Measurements from ENCODE around the gene FREY1.

The FREY1 gene

GRCh38 chr11:45906965-45907611 lies at the start of gene FREY1:
Gene FREY1 (minus strand): TSS chr11:45907271. CDS start chr11:45907245, 26 bp downstream.
- Histone ChIP-seq H3K4me3 (ENCODE audit: low read depth in 1 of 2, low read length in 2 of 2) (no peak within 1 kb of the TSS), H3K27me3 (ENCODE audit: control insufficient read depth in 1 of 2, insufficient read depth in 2 of 2, low read length in 2 of 2) (no peaks in the 10 kb centered on the region), H3K4me1 (ENCODE audit: insufficient read depth, low read length) (no peaks in the 10 kb centered on the region), H3K9me3 (ENCODE audit: low read length) (no peaks in the 10 kb centered on the region), H3K27ac (ENCODE audit: low read depth, low read length) (no peak within 1 kb of the TSS), H3K36me3 (ENCODE audit: insufficient read depth, low read length) (peaks cover 3% of the 10 kb centered on the region), H3K9ac (ENCODE audit: low read length) (no peak within 1 kb of the TSS)

GRCh38 chr11:45949992-45950407 lies 42.9 kb upstream of the FREY1 start:
- no peak overlapping the region for H3K4me3 ChIP-seq (ENCODE audit: low read depth in 1 of 2, low read length in 2 of 2)
- no peak overlapping the region for H3K9ac ChIP-seq (ENCODE audit: low read length)
- H3K9me3 ChIP-seq (ENCODE audit: low read length), result no peaks in the 10 kb centered on the region
- H3K27ac ChIP-seq (ENCODE audit: low read depth, low read length), result no peak overlapping the region
- H3K27me3 ChIP-seq (ENCODE audit: control insufficient read depth in 1 of 2, insufficient read depth in 2 of 2, low read length in 2 of 2), result no peaks in the 10 kb centered on the region
- H3K36me3 ChIP-seq (ENCODE audit: insufficient read depth, low read length), result peaks cover 70% of the 10 kb centered on the region
- no peaks in the 10 kb centered on the region for H3K4me1 ChIP-seq (ENCODE audit: insufficient read depth, low read length)

- H3K9me3 ChIP-seq (ENCODE audit: low read length), result no peaks in the 10 kb centered on the region
- H3K9ac ChIP-seq (ENCODE audit: low read length), result no peak overlapping the region
- no peaks in the 10 kb centered on the region for H3K27me3 ChIP-seq (ENCODE audit: control insufficient read depth in 1 of 2, insufficient read depth in 2 of 2, low read length in 2 of 2)
- H3K4me3 ChIP-seq (ENCODE audit: low read depth in 1 of 2, low read length in 2 of 2), result no peak overlapping the region
- H3K36me3 ChIP-seq (ENCODE audit: insufficient read depth, low read length), result peaks cover 67% of the 10 kb centered on the region
- H3K4me1 ChIP-seq (ENCODE audit: insufficient read depth, low read length), result no peaks in the 10 kb centered on the region
- no peak overlapping the region for H3K27ac ChIP-seq (ENCODE audit: low read depth, low read length)
Observed at GRCh38 chr11:45948356-45948755, 41.3 kb upstream of the FREY1 start.

GRCh38 chr11:45947885-45948284 lies 40.8 kb upstream of the FREY1 start:
- no peaks in the 10 kb centered on the region for H3K27me3 ChIP-seq (ENCODE audit: control insufficient read depth in 1 of 2, insufficient read depth in 2 of 2, low read length in 2 of 2)
- H3K36me3 ChIP-seq (ENCODE audit: insufficient read depth, low read length), result peaks cover 68% of the 10 kb centered on the region
- no peaks in the 10 kb centered on the region for H3K4me1 ChIP-seq (ENCODE audit: insufficient read depth, low read length)
- no peak overlapping the region for H3K9ac ChIP-seq (ENCODE audit: low read length)
- H3K27ac ChIP-seq (ENCODE audit: low read depth, low read length), result no peak overlapping the region
- H3K9me3 ChIP-seq (ENCODE audit: low read length), result no peaks in the 10 kb centered on the region
- H3K4me3 ChIP-seq (ENCODE audit: low read depth in 1 of 2, low read length in 2 of 2), result no peak overlapping the region

- no peaks in the 10 kb centered on the region for H3K4me1 ChIP-seq (ENCODE audit: insufficient read depth, low read length)
- no peaks in the 10 kb centered on the region for H3K27me3 ChIP-seq (ENCODE audit: control insufficient read depth in 1 of 2, insufficient read depth in 2 of 2, low read length in 2 of 2)
- no peak overlapping the region for H3K4me3 ChIP-seq (ENCODE audit: low read depth in 1 of 2, low read length in 2 of 2)
- H3K9ac ChIP-seq (ENCODE audit: low read length), result no peak overlapping the region
- no peak overlapping the region for H3K27ac ChIP-seq (ENCODE audit: low read depth, low read length)
- peaks cover 67% of the 10 kb centered on the region for H3K36me3 ChIP-seq (ENCODE audit: insufficient read depth, low read length)
- no peaks in the 10 kb centered on the region for H3K9me3 ChIP-seq (ENCODE audit: low read length)
Observed at GRCh38 chr11:45945397-45945999, 38.4 kb upstream of the FREY1 start.

- Histone ChIP-seq H3K4me1 (ENCODE audit: insufficient read depth, low read length) (no peaks in the 10 kb centered on the region), H3K9ac (ENCODE audit: low read length) (no peak overlapping the region), H3K27me3 (ENCODE audit: control insufficient read depth in 1 of 2, insufficient read depth in 2 of 2, low read length in 2 of 2) (no peaks in the 10 kb centered on the region), H3K4me3 (ENCODE audit: low read depth in 1 of 2, low read length in 2 of 2) (no peak overlapping the region), H3K27ac (ENCODE audit: low read depth, low read length) (no peak overlapping the region), H3K36me3 (ENCODE audit: insufficient read depth, low read length) (peaks cover 52% of the 10 kb centered on the region), H3K9me3 (ENCODE audit: low read length) (no peaks in the 10 kb centered on the region)
Observed at GRCh38 chr11:45942381-45942780, 35.3 kb upstream of the FREY1 start.

GRCh38 chr11:45941285-45941684 lies 34.2 kb upstream of the FREY1 start:
- H3K9ac ChIP-seq (ENCODE audit: low read length), result no peak overlapping the region
- no peaks in the 10 kb centered on the region for H3K4me1 ChIP-seq (ENCODE audit: insufficient read depth, low read length)
- H3K27me3 ChIP-seq (ENCODE audit: control insufficient read depth in 1 of 2, insufficient read depth in 2 of 2, low read length in 2 of 2), result no peaks in the 10 kb centered on the region
- no peak overlapping the region for H3K27ac ChIP-seq (ENCODE audit: low read depth, low read length)
- H3K4me3 ChIP-seq (ENCODE audit: low read depth in 1 of 2, low read length in 2 of 2), result no peak overlapping the region
- peaks cover 54% of the 10 kb centered on the region for H3K36me3 ChIP-seq (ENCODE audit: insufficient read depth, low read length)
- H3K9me3 ChIP-seq (ENCODE audit: low read length), result no peaks in the 10 kb centered on the region

- Histone ChIP-seq H3K9me3 (ENCODE audit: low read length) (no peaks in the 10 kb centered on the region), H3K4me1 (ENCODE audit: insufficient read depth, low read length) (no peaks in the 10 kb centered on the region), H3K36me3 (ENCODE audit: insufficient read depth, low read length) (peaks cover 52% of the 10 kb centered on the region), H3K9ac (ENCODE audit: low read length) (no peak overlapping the region), H3K27ac (ENCODE audit: low read depth, low read length) (no peak overlapping the region), H3K27me3 (ENCODE audit: control insufficient read depth in 1 of 2, insufficient read depth in 2 of 2, low read length in 2 of 2) (no peaks in the 10 kb centered on the region), H3K4me3 (ENCODE audit: low read depth in 1 of 2, low read length in 2 of 2) (no peak overlapping the region)
Observed at GRCh38 chr11:45939836-45940235, 32.8 kb upstream of the FREY1 start.

GRCh38 chr11:45937916-45938315 lies 30.8 kb upstream of the FREY1 start:
- peaks cover 6% of the 10 kb centered on the region for H3K4me1 ChIP-seq (ENCODE audit: insufficient read depth, low read length)
- no peaks in the 10 kb centered on the region for H3K9me3 ChIP-seq (ENCODE audit: low read length)
- no peak overlapping the region for H3K4me3 ChIP-seq (ENCODE audit: low read depth in 1 of 2, low read length in 2 of 2)
- H3K9ac ChIP-seq (ENCODE audit: low read length), result no peak overlapping the region
- H3K27ac ChIP-seq (ENCODE audit: low read depth, low read length), result no peak overlapping the region
- no peaks in the 10 kb centered on the region for H3K27me3 ChIP-seq (ENCODE audit: control insufficient read depth in 1 of 2, insufficient read depth in 2 of 2, low read length in 2 of 2)
- peaks cover 59% of the 10 kb centered on the region for H3K36me3 ChIP-seq (ENCODE audit: insufficient read depth, low read length)

- Histone ChIP-seq H3K27me3 (ENCODE audit: control insufficient read depth in 1 of 2, insufficient read depth in 2 of 2, low read length in 2 of 2) (no peaks in the 10 kb centered on the region), H3K4me1 (ENCODE audit: insufficient read depth, low read length) (peaks cover 6% of the 10 kb centered on the region), H3K9ac (ENCODE audit: low read length) (no peak overlapping the region), H3K36me3 (ENCODE audit: insufficient read depth, low read length) (peaks cover 55% of the 10 kb centered on the region), H3K9me3 (ENCODE audit: low read length) (no peaks in the 10 kb centered on the region), H3K4me3 (ENCODE audit: low read depth in 1 of 2, low read length in 2 of 2) (no peak overlapping the region), H3K27ac (ENCODE audit: low read depth, low read length) (no peak overlapping the region)
Observed at GRCh38 chr11:45936511-45937054, 29.5 kb upstream of the FREY1 start.

- no peak overlapping the region for H3K4me3 ChIP-seq (ENCODE audit: low read depth in 1 of 2, low read length in 2 of 2)
- H3K9me3 ChIP-seq (ENCODE audit: low read length), result no peaks in the 10 kb centered on the region
- peaks cover 60% of the 10 kb centered on the region for H3K36me3 ChIP-seq (ENCODE audit: insufficient read depth, low read length)
- H3K27me3 ChIP-seq (ENCODE audit: control insufficient read depth in 1 of 2, insufficient read depth in 2 of 2, low read length in 2 of 2), result no peaks in the 10 kb centered on the region
- peaks cover 6% of the 10 kb centered on the region for H3K4me1 ChIP-seq (ENCODE audit: insufficient read depth, low read length)
- no peak overlapping the region for H3K27ac ChIP-seq (ENCODE audit: low read depth, low read length)
- H3K9ac ChIP-seq (ENCODE audit: low read length), result no peak overlapping the region
Observed at GRCh38 chr11:45935349-45936064, 28.4 kb upstream of the FREY1 start.
